Fibroblast of lung (primary cell): ENCODE measurements around the gene XRN2. TPM values are rescaled to one million over a fixed set of nuclear protein-coding genes. Genes with fewer than 3 reads are reported as not detected.
"Not testable (repeated sequence)": the region's sequence is repeated elsewhere in the genome, so short reads cannot be mapped to it uniquely, and the experiment has no call there.

Experiments
- DNase-seq, 2 donors: peaks; one replicate each; pipeline versions ENCODE4 v3.0.0 to v3.0.0-alpha.2; 2010; ENCODE audit warnings: low read depth in 2 of 2
- H2AFZ ChIP-seq: 2 replicates; pipeline ENCODE4 v1.5.1; 2012; ENCODE audit warnings: low read length, control low read depth, inconsistent platforms
- H3K27ac ChIP-seq: 2 replicates; pipeline ENCODE4 v1.5.1; 2011; ENCODE audit warnings: low read length, control low read depth; ENCODE audit not compliant: insufficient read depth
- H3K27me3 ChIP-seq: 2 replicates; pipeline ENCODE4 v1.5.1; 2011; ENCODE audit warnings: mild to moderate bottlenecking, low read length; ENCODE audit not compliant: control insufficient read depth, insufficient read depth
- H3K36me3 ChIP-seq: 2 replicates; pipeline ENCODE4 v1.5.1; 2011; ENCODE audit warnings: low read length; ENCODE audit not compliant: control insufficient read depth, insufficient read depth
- H3K4me1 ChIP-seq: 2 replicates; pipeline ENCODE4 v1.5.1; 2011; ENCODE audit warnings: low read length; ENCODE audit not compliant: control insufficient read depth, insufficient read depth; ENCODE audit errors: extremely low read depth
- H3K4me2 ChIP-seq: 2 replicates; pipeline ENCODE4 v1.5.1; 2011; ENCODE audit warnings: low read length, control low read depth; ENCODE audit not compliant: insufficient read depth; ENCODE audit errors: extremely low read depth
- H3K4me3 ChIP-seq, 4 experiments: fragments of 200-600 bp in 1 of 4; sonication (generic) in 1 of 4; replicated peaks in 1 of 4; 2 replicates each; pipeline ENCODE4 v1.5.1; 2011 to 2016; ENCODE audit warnings: low read length in 4 of 4, low read depth in 3 of 4, mild to moderate bottlenecking in 3 of 4, control low read depth in 2 of 4, inconsistent platforms in 1 of 4, mixed read lengths in 1 of 4; ENCODE audit not compliant: insufficient read depth in 1 of 4; ENCODE audit errors: control extremely low read depth in 1 of 4
- H3K79me2 ChIP-seq: 2 replicates; pipeline ENCODE4 v1.5.1; 2012; ENCODE audit warnings: mild to moderate bottlenecking, low read length, inconsistent platforms; ENCODE audit not compliant: control insufficient read depth, insufficient read depth
- H3K9ac ChIP-seq: 2 replicates; pipeline ENCODE4 v1.5.1; 2011; ENCODE audit warnings: mild to moderate bottlenecking, low read length, control low read depth; ENCODE audit not compliant: insufficient read depth
- H3K9me3 ChIP-seq: 2 replicates; pipeline ENCODE4 v1.5.1; 2012; ENCODE audit warnings: low read depth, low read length; ENCODE audit not compliant: control insufficient read depth, insufficient read depth
- H4K20me1 ChIP-seq: 2 replicates; pipeline ENCODE4 v1.5.1; 2011; ENCODE audit warnings: low read length; ENCODE audit not compliant: control insufficient read depth, insufficient read depth; ENCODE audit errors: extremely low read depth
- CTCF ChIP-seq, 2 donors: IDR thresholded peaks in 1 of 2; conservative IDR thresholded peaks in 1 of 2; 1 replicate in 1 of 2; 2 replicates in 1 of 2; pipeline ENCODE4 v1.5.1; 2011 to 2012; ENCODE audit warnings: low read length in 2 of 2, control low read depth in 1 of 2, inconsistent platforms in 1 of 2, low read depth in 1 of 2, mild to moderate bottlenecking in 1 of 2
- EZH2 ChIP-seq: IDR thresholded peaks from 2 replicates; pipeline ENCODE4 v1.5.1; 2012; ENCODE audit warnings: low read length, control low read depth, mild to moderate bottlenecking; ENCODE audit errors: missing control alignments
- polyA plus RNA-seq, 2 donors: library from polyadenylated mRNA; depleted of rRNA in 1 of 2; stranded (reverse) in 1 of 2; unstranded in 1 of 2; fragments of >200 nt; gene quantifications; 2 replicates each; pipeline ENCODE4 v1.2.1, GENCODE V29; 2011 to 2012; ENCODE audit warnings: missing spikeins in 1 of 2
- total RNA-seq: library from RNA; depleted of rRNA; stranded (reverse); fragments of >200 nt; gene quantifications from 2 replicates; pipeline ENCODE4 v1.2.1, GENCODE V29; 2014

XRN2 gene
- total and polyA plus RNA-seq, 2 donors (not counting 1 experiment from before 2014, with no cell fraction given), result 99.3 to 99.6 TPM

- not testable (repeated sequence) for H3K4me2 ChIP-seq, DNase-seq, H3K79me2 ChIP-seq, H2AFZ ChIP-seq, H3K4me1 ChIP-seq, H3K27ac ChIP-seq, H3K4me3 ChIP-seq, H3K9ac ChIP-seq, H3K27me3 ChIP-seq, H4K20me1 ChIP-seq, H3K9me3 ChIP-seq, H3K36me3 ChIP-seq
Observed at GRCh38 chr20:21419147-21419546, 116.0 kb downstream of the XRN2 start.

GRCh38 chr20:21421601-21422236, 118.6 kb downstream of the XRN2 start:
- H4K20me1 ChIP-seq, result no peaks in the 10 kb centered on the region
- no peak overlapping the region for H3K27ac ChIP-seq
- H3K36me3 ChIP-seq, result no peaks in the 10 kb centered on the region
- no peak overlapping the region for H3K4me2 ChIP-seq
- H3K4me1 ChIP-seq, result no peaks in the 10 kb centered on the region
- no peak for DNase-seq
- no peaks in the 10 kb centered on the region for H3K27me3 ChIP-seq
- no peaks in the 10 kb centered on the region for H3K9me3 ChIP-seq
- H3K79me2 ChIP-seq, result no peaks in the 10 kb centered on the region
- no peak for TF ChIP-seq EZH2
- no peak for TF ChIP-seq CTCF (conservative IDR thresholded peaks at IDR 0.05 in 1 of 2, IDR thresholded peaks at IDR 0.05 in 1 of 2; ENCODE audit: low read depth in 1 of 2, low read length in 2 of 2)
- no peak overlapping the region for H3K9ac ChIP-seq
- H2AFZ ChIP-seq, result no peak overlapping the region
- H3K4me3 ChIP-seq, result no peak overlapping the region

GRCh38 chr20:21423712-21424111, 120.6 kb downstream of the XRN2 start:
- not testable (repeated sequence) for DNase-seq, H3K79me2 ChIP-seq, H3K9ac ChIP-seq, H3K4me2 ChIP-seq, H3K36me3 ChIP-seq, H2AFZ ChIP-seq, H3K4me1 ChIP-seq, H3K9me3 ChIP-seq, H3K27ac ChIP-seq, H3K27me3 ChIP-seq, H3K4me3 ChIP-seq, H4K20me1 ChIP-seq

- no peaks in the 10 kb centered on the region for H3K4me1 ChIP-seq
- DNase-seq, result no peak
- H3K27ac ChIP-seq, result no peak overlapping the region
- no peaks in the 10 kb centered on the region for H3K9me3 ChIP-seq
- no peak overlapping the region for H3K4me3 ChIP-seq
- H3K27me3 ChIP-seq, result no peaks in the 10 kb centered on the region
- TF ChIP-seq CTCF (conservative IDR thresholded peaks at IDR 0.05 in 1 of 2, IDR thresholded peaks at IDR 0.05 in 1 of 2; ENCODE audit: low read depth in 1 of 2, low read length in 2 of 2) (no peak), EZH2 (no peak)
- no peaks in the 10 kb centered on the region for H4K20me1 ChIP-seq
- H3K79me2 ChIP-seq, result no peaks in the 10 kb centered on the region
- H3K4me2 ChIP-seq, result no peak overlapping the region
- no peaks in the 10 kb centered on the region for H3K36me3 ChIP-seq
- no peak overlapping the region for H2AFZ ChIP-seq
- no peak overlapping the region for H3K9ac ChIP-seq
Observed at GRCh38 chr20:21424846-21425245, 121.7 kb downstream of the XRN2 start.
